ENCODE results near the gene LELP1.
"Not testable (repeated sequence)": the region's sequence is repeated elsewhere in the genome, so short reads cannot be mapped to it uniquely, and the experiment has no call there.

LELP1 gene

GRCh38 chr1:153203130-153203529 lies at the start of gene LELP1:
LELP1 (plus strand) TSS chr1:153203430; CDS start chr1:153204708, 1,278 bp downstream.
- FAIRE-seq = no peak

- no peak for FAIRE-seq
Observed at GRCh38 chr1:153155541-153155940, 47.7 kb upstream of the LELP1 start.

- FAIRE-seq = no peak
Observed at GRCh38 chr1:153168686-153169085, 34.5 kb upstream of the LELP1 start.

- no peak for FAIRE-seq
Observed at GRCh38 chr1:153174624-153175023, 28.6 kb upstream of the LELP1 start.

- FAIRE-seq = no peak
Observed at GRCh38 chr1:153178922-153179321, 24.3 kb upstream of the LELP1 start.

GRCh38 chr1:153180556-153180955 lies 22.7 kb upstream of the LELP1 start:
- FAIRE-seq = no peak

GRCh38 chr1:153188301-153188700 lies 14.9 kb upstream of the LELP1 start:
- not testable (repeated sequence) for FAIRE-seq

- no peak for FAIRE-seq
Observed at GRCh38 chr1:153190373-153190772, 12.9 kb upstream of the LELP1 start.

GRCh38 chr1:153192697-153193096 lies 10.5 kb upstream of the LELP1 start:
- no peak for FAIRE-seq

- no peak for FAIRE-seq
Observed at GRCh38 chr1:153194331-153195050, 8.7 kb upstream of the LELP1 start.

GRCh38 chr1:153195216-153195615 lies 8.0 kb upstream of the LELP1 start:
- no peak for FAIRE-seq

- FAIRE-seq = no peak
Observed at GRCh38 chr1:153202006-153202405, 1.2 kb upstream of the LELP1 start.

- FAIRE-seq = no peak
Observed at GRCh38 chr1:153206631-153207030, 3.4 kb downstream of the LELP1 start.

GRCh38 chr1:153210206-153210605 lies 7.0 kb downstream of the LELP1 start:
- FAIRE-seq = no peak

GRCh38 chr1:153212201-153212600 lies 9.0 kb downstream of the LELP1 start:
- no peak for FAIRE-seq

GRCh38 chr1:153213519-153213918 lies 10.3 kb downstream of the LELP1 start:
- no peak for FAIRE-seq

GRCh38 chr1:153217212-153217611 lies 14.0 kb downstream of the LELP1 start, which contains the start of gene PRR9:
PRR9 (plus strand) TSS chr1:153217584; CDS start chr1:153218145, 561 bp downstream.
- FAIRE-seq = no peak

- FAIRE-seq = no peak
Observed at GRCh38 chr1:153217744-153218416, 14.7 kb downstream of the LELP1 start.

GRCh38 chr1:153220606-153221303 lies 17.5 kb downstream of the LELP1 start:
- FAIRE-seq = no peak

- not testable (repeated sequence) for FAIRE-seq
Observed at GRCh38 chr1:153223040-153223891, 20.0 kb downstream of the LELP1 start.

- FAIRE-seq = no peak
Observed at GRCh38 chr1:153227810-153228209, 24.6 kb downstream of the LELP1 start.

GRCh38 chr1:153228491-153228890 lies 25.3 kb downstream of the LELP1 start:
- FAIRE-seq = no peak
